ENCODE measurements around the gene HIRIP3. TPM values are rescaled to one million over a fixed set of nuclear protein-coding genes. Genes with fewer than 3 reads are reported as not detected.

Gene HIRIP3
- total RNA-seq, 1 experiment from 2014 or later = 18.9 TPM

DNA sequence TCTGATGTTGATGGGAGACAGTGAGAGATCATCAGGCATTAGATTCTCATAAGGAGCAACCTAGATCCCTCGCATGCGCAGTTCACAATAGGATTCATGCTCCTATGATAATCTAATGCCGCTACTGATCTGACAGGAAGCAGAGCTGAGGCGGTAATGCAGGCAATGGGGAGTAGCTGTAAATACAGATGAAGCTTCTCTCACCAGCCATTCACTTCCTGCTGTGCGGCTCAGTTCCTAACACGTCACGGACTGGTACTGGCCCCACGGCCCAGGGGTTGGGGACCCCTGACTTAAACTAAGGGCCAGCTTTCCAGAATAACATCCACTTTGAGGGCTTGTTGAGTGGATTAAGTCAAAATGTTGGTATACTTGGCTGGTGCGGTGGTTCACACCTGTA is 36.1 kb downstream of the HIRIP3 start (continued):
- TF ChIP-seq, protein P1, sequence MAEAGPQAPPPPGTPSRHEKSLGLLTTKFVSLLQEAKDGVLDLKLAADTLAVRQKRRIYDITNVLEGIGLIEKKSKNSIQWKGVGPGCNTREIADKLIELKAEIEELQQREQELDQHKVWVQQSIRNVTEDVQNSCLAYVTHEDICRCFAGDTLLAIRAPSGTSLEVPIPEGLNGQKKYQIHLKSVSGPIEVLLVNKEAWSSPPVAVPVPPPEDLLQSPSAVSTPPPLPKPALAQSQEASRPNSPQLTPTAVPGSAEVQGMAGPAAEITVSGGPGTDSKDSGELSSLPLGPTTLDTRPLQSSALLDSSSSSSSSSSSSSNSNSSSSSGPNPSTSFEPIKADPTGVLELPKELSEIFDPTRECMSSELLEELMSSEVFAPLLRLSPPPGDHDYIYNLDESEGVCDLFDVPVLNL (CRISPR knock-in tag; IDR thresholded peaks at IDR 0.05; ENCODE audit: borderline replicate concordance, low read depth) = no peak
- no peak for TF ChIP-seq ZNF232 (CRISPR knock-in tag; IDR thresholded peaks at IDR 0.05)
- no peak for TF ChIP-seq CREM (CRISPR knock-in tag; IDR thresholded peaks at IDR 0.05)

DNA sequence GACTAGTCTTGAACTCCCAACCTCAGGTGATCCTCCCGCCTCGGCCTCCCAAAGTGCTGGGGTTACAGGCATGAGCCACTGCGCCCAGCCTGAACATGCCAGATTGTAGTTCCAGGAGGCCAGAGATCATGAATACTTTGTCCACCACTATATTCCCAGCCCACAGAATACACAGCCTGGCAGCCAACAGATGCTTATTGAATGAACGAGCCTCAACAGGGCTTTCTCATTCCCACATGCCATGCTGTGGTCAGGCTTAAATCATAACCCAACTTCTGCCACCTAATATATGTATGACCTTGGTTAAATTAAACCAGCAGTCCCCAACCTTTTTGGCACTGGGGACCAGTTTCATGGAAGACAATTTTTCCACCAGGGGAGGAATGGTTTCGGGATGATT is 36.7 kb downstream of the HIRIP3 start:
- TF ChIP-seq, protein P2, sequence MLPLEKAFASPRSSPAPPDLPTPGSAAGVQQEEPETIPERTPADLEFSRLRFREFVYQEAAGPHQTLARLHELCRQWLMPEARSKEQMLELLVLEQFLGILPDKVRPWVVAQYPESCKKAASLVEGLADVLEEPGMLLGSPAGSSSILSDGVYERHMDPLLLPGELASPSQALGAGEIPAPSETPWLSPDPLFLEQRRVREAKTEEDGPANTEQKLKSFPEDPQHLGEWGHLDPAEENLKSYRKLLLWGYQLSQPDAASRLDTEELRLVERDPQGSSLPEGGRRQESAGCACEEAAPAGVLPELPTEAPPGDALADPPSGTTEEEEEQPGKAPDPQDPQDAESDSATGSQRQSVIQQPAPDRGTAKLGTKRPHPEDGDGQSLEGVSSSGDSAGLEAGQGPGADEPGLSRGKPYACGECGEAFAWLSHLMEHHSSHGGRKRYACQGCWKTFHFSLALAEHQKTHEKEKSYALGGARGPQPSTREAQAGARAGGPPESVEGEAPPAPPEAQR (CRISPR knock-in tag; IDR thresholded peaks at IDR 0.05) = no peak
- H3K27ac Mint-ChIP-seq = no peak overlapping the region
- no peak for ATAC-seq
- ChIA-PET CTCF (interaction anchor here (0.7 to 1.1 kb wide), 2 partner anchors 15 to 129 kb away, joined by 3 read pairs; partner anchors contain the start of gene TAOK2), POLR2A (no interaction called here)
- no peak for DNase-seq (ENCODE audit: low spot score)
- no peaks in the 10 kb centered on the region for H3K36me3 Mint-ChIP-seq
- H3K4me3 Mint-ChIP-seq = no peak overlapping the region
- H3K27me3 Mint-ChIP-seq (ENCODE audit: low read depth) = peaks cover 12% of the 10 kb centered on the region
- peaks cover 13% of the 10 kb centered on the region for H3K4me1 Mint-ChIP-seq
- H3K9me3 Mint-ChIP-seq = no peaks in the 10 kb centered on the region

DNA sequence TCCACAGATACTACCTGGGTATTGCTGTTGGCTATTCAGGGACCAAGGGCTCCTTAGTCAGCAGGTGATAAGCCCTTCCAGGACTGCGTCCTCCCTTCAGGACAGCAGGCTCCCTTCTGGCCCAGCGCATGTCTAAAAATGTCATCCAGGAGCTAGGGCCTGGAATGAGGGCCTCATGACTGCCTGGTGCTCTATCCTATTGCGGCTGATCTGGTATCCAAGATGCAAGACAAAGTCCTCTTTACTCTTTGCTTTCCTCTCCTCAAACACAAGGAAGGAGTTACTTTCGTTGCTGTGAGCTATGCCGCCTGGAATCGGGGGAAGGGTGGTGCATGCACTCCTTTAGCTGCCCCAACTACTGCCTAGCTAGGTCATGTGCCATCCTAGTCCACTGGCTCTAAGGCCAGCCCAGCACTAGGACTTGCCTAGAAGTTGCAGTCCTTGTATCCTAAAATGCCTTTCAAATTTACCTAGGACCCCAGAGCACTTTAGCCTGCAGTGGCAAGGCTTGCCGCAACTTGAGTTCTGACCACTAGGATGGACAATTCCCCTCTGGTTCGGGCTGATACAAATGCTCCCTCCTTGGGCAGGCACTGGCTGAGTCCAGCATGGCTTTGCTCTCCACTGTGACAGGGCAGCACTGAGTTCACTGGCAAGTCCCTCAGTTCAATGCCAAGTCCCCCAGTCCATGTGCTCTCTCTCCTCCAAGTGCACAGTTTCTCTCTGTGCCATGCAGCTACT is 43.6 kb downstream of the HIRIP3 start:
- H3K36me3 Mint-ChIP-seq = no peaks in the 10 kb centered on the region
- H3K9me3 Mint-ChIP-seq = peaks cover 7% of the 10 kb centered on the region
- no peak overlapping the region for H3K4me3 Mint-ChIP-seq
- ATAC-seq (peak; percentile 90), DNase-seq (ENCODE audit: low spot score) (peak; percentile 28)
- H3K4me1 Mint-ChIP-seq = peaks cover 10% of the 10 kb centered on the region
- ChIA-PET POLR2A (no interaction called here), CTCF (interaction anchor here (0.5 to 1.4 kb wide), 6 partner anchors 8 to 76 kb away, joined by 3 to 6 read pairs (median 4); partner anchors contain the start of gene SEZ6L2)
- no peak overlapping the region for H3K27ac Mint-ChIP-seq
- H3K27me3 Mint-ChIP-seq (ENCODE audit: low read depth) = peaks cover 5% of the 10 kb centered on the region; the same call in 1 of the 2 replicates
- TF ChIP-seq, protein P3, sequence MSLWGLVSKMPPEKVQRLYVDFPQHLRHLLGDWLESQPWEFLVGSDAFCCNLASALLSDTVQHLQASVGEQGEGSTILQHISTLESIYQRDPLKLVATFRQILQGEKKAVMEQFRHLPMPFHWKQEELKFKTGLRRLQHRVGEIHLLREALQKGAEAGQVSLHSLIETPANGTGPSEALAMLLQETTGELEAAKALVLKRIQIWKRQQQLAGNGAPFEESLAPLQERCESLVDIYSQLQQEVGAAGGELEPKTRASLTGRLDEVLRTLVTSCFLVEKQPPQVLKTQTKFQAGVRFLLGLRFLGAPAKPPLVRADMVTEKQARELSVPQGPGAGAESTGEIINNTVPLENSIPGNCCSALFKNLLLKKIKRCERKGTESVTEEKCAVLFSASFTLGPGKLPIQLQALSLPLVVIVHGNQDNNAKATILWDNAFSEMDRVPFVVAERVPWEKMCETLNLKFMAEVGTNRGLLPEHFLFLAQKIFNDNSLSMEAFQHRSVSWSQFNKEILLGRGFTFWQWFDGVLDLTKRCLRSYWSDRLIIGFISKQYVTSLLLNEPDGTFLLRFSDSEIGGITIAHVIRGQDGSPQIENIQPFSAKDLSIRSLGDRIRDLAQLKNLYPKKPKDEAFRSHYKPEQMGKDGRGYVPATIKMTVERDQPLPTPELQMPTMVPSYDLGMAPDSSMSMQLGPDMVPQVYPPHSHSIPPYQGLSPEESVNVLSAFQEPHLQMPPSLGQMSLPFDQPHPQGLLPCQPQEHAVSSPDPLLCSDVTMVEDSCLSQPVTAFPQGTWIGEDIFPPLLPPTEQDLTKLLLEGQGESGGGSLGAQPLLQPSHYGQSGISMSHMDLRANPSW (CRISPR knock-in tag; conservative IDR thresholded peaks at IDR 0.05; ENCODE audit: low read depth) = no peak
- TF ChIP-seq, protein P4, sequence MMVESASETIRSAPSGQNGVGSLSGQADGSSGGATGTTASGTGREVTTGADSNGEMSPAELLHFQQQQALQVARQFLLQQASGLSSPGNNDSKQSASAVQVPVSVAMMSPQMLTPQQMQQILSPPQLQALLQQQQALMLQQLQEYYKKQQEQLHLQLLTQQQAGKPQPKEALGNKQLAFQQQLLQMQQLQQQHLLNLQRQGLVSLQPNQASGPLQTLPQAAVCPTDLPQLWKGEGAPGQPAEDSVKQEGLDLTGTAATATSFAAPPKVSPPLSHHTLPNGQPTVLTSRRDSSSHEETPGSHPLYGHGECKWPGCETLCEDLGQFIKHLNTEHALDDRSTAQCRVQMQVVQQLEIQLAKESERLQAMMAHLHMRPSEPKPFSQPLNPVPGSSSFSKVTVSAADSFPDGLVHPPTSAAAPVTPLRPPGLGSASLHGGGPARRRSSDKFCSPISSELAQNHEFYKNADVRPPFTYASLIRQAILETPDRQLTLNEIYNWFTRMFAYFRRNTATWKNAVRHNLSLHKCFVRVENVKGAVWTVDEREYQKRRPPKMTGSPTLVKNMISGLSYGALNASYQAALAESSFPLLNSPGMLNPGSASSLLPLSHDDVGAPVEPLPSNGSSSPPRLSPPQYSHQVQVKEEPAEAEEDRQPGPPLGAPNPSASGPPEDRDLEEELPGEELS (CRISPR knock-in tag; IDR thresholded peaks at IDR 0.05) = no peak
- TF ChIP-seq, protein P5, sequence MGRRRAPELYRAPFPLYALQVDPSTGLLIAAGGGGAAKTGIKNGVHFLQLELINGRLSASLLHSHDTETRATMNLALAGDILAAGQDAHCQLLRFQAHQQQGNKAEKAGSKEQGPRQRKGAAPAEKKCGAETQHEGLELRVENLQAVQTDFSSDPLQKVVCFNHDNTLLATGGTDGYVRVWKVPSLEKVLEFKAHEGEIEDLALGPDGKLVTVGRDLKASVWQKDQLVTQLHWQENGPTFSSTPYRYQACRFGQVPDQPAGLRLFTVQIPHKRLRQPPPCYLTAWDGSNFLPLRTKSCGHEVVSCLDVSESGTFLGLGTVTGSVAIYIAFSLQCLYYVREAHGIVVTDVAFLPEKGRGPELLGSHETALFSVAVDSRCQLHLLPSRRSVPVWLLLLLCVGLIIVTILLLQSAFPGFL (CRISPR knock-in tag; IDR thresholded peaks at IDR 0.05; ENCODE audit: borderline replicate concordance) = no peak
- TF ChIP-seq, protein P6, sequence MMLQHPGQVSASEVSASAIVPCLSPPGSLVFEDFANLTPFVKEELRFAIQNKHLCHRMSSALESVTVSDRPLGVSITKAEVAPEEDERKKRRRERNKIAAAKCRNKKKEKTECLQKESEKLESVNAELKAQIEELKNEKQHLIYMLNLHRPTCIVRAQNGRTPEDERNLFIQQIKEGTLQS (CRISPR knock-in tag; conservative IDR thresholded peaks at IDR 0.05) = no peak
- TF ChIP-seq TEAD4 (CRISPR knock-in tag; IDR thresholded peaks at IDR 0.05) = no peak
- no peak for TF ChIP-seq FOXK1 (CRISPR knock-in tag; IDR thresholded peaks at IDR 0.05)
- TF ChIP-seq EMX1 (CRISPR knock-in tag; IDR thresholded peaks at IDR 0.05) = no peak
- no peak for TF ChIP-seq JUN (CRISPR knock-in tag; IDR thresholded peaks at IDR 0.05)
- TF ChIP-seq ATF1 (CRISPR knock-in tag; IDR thresholded peaks at IDR 0.05) = no peak
- TF ChIP-seq, protein P7, sequence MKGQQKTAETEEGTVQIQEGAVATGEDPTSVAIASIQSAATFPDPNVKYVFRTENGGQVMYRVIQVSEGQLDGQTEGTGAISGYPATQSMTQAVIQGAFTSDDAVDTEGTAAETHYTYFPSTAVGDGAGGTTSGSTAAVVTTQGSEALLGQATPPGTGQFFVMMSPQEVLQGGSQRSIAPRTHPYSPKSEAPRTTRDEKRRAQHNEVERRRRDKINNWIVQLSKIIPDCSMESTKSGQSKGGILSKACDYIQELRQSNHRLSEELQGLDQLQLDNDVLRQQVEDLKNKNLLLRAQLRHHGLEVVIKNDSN (CRISPR knock-in tag; IDR thresholded peaks at IDR 0.05) = no peak
- TF ChIP-seq KAT7 (CRISPR knock-in tag; IDR thresholded peaks at IDR 0.05; ENCODE audit: borderline replicate concordance) = no peak
- TF ChIP-seq, protein P8, sequence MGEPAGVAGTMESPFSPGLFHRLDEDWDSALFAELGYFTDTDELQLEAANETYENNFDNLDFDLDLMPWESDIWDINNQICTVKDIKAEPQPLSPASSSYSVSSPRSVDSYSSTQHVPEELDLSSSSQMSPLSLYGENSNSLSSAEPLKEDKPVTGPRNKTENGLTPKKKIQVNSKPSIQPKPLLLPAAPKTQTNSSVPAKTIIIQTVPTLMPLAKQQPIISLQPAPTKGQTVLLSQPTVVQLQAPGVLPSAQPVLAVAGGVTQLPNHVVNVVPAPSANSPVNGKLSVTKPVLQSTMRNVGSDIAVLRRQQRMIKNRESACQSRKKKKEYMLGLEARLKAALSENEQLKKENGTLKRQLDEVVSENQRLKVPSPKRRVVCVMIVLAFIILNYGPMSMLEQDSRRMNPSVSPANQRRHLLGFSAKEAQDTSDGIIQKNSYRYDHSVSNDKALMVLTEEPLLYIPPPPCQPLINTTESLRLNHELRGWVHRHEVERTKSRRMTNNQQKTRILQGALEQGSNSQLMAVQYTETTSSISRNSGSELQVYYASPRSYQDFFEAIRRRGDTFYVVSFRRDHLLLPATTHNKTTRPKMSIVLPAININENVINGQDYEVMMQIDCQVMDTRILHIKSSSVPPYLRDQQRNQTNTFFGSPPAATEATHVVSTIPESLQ (CRISPR knock-in tag; IDR thresholded peaks at IDR 0.05) = no peak
- TF ChIP-seq, protein P9, sequence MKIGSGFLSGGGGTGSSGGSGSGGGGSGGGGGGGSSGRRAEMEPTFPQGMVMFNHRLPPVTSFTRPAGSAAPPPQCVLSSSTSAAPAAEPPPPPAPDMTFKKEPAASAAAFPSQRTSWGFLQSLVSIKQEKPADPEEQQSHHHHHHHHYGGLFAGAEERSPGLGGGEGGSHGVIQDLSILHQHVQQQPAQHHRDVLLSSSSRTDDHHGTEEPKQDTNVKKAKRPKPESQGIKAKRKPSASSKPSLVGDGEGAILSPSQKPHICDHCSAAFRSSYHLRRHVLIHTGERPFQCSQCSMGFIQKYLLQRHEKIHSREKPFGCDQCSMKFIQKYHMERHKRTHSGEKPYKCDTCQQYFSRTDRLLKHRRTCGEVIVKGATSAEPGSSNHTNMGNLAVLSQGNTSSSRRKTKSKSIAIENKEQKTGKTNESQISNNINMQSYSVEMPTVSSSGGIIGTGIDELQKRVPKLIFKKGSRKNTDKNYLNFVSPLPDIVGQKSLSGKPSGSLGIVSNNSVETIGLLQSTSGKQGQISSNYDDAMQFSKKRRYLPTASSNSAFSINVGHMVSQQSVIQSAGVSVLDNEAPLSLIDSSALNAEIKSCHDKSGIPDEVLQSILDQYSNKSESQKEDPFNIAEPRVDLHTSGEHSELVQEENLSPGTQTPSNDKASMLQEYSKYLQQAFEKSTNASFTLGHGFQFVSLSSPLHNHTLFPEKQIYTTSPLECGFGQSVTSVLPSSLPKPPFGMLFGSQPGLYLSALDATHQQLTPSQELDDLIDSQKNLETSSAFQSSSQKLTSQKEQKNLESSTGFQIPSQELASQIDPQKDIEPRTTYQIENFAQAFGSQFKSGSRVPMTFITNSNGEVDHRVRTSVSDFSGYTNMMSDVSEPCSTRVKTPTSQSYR (CRISPR knock-in tag; IDR thresholded peaks at IDR 0.05) = no peak

Data from WTC11 (cell line).